Activated T-helper 17 cell treated with anti-CD3 and anti-CD28 coated beads, Interleukin-2, amount 50 U/mL, for 72 hours (primary cell): ENCODE data around the gene HAVCR1. TPM values are rescaled to one million over a fixed set of nuclear protein-coding genes. Genes with fewer than 3 reads are reported as not detected.

Experiments used
- ATAC-seq: fragments of 150-1000 bp; cut with Tn5 transposase; replicated peaks from 2 replicates; pipeline ENCODE4 v1.10.0; 2021; ENCODE audit warnings: mild to moderate bottlenecking, moderate library complexity
- H3K27ac Mint-ChIP-seq: one replicate; pipeline ENCODE4 v1.8.0; 2022; ENCODE audit warnings: mixed read lengths
- H3K27me3 Mint-ChIP-seq: one replicate; pipeline ENCODE4 v1.8.0; 2022; ENCODE audit warnings: mixed read lengths
- H3K36me3 Mint-ChIP-seq: one replicate; pipeline ENCODE4 v1.8.0; 2022; ENCODE audit warnings: low read depth, mild to moderate bottlenecking, mixed read lengths
- H3K4me1 Mint-ChIP-seq: one replicate; pipeline ENCODE4 v1.8.0; 2022; ENCODE audit warnings: mixed read lengths
- H3K4me3 Mint-ChIP-seq: one replicate; pipeline ENCODE4 v1.8.0; 2022; ENCODE audit warnings: mild to moderate bottlenecking, mixed read lengths
- H3K9me3 Mint-ChIP-seq: one replicate; pipeline ENCODE4 v1.8.0; 2022; ENCODE audit warnings: mixed read lengths
- total RNA-seq, 2 donors: library from RNA; stranded (reverse); gene quantifications; one replicate each; pipeline ENCODE4 v1.2.3, GENCODE V29; 2022

The HAVCR1 gene
- total RNA-seq: 1 to 10 TPM in 1 of 2 donors, not detected in 1; 1.5 TPM

DNA sequence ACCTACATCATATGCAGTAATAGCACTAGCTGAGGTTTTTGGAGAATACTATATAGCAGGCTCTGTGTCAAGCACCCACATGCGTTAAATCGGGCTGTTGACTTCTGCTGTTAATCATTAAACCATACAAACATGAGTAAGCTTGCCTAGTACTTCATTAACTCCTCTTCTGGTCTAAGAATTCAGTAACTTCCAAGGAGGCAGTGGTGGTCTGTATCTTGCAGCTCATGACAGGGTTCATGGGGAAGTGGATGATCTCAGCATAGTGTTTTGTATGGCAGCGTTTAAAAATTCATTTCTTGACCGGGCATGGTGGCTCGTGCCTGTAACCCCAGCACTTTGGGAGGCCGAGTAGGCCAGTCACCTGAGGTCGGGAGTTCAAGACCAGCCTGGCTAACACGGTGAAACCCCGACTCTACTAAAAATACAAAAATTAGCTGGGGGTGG is at the start of gene HAVCR1:
TSS of gene HAVCR1 (minus strand) at position 24 of the 447 bp plus-strand sequence. CDS start 1,173 bp downstream, outside the sequence.
- H3K27me3 Mint-ChIP-seq: no peaks in the 10 kb centered on the region
- no peak within 1 kb of the TSS for H3K27ac Mint-ChIP-seq
- H3K36me3 Mint-ChIP-seq: no peaks in the 10 kb centered on the region

GRCh38 chr5:157107508-157107907 is 48.6 kb upstream of the HAVCR1 start:
- Mint-ChIP-seq H3K4me1 (peaks cover 21% of the 10 kb centered on the region), H3K9me3 (no peaks in the 10 kb centered on the region), H3K4me3 (peak overlapping the region; percentile 96), H3K36me3 (peaks cover 55% of the 10 kb centered on the region), H3K27me3 (no peaks in the 10 kb centered on the region), H3K27ac (peak overlapping the region; percentile 94)
- ATAC-seq: no peak

More for the DNA sequence above, at the start of gene HAVCR1:
- no peak for ATAC-seq
- H3K4me1 Mint-ChIP-seq: no peaks in the 10 kb centered on the region
- no peaks in the 10 kb centered on the region for H3K9me3 Mint-ChIP-seq
- no peak within 1 kb of the TSS for H3K4me3 Mint-ChIP-seq

DNA sequence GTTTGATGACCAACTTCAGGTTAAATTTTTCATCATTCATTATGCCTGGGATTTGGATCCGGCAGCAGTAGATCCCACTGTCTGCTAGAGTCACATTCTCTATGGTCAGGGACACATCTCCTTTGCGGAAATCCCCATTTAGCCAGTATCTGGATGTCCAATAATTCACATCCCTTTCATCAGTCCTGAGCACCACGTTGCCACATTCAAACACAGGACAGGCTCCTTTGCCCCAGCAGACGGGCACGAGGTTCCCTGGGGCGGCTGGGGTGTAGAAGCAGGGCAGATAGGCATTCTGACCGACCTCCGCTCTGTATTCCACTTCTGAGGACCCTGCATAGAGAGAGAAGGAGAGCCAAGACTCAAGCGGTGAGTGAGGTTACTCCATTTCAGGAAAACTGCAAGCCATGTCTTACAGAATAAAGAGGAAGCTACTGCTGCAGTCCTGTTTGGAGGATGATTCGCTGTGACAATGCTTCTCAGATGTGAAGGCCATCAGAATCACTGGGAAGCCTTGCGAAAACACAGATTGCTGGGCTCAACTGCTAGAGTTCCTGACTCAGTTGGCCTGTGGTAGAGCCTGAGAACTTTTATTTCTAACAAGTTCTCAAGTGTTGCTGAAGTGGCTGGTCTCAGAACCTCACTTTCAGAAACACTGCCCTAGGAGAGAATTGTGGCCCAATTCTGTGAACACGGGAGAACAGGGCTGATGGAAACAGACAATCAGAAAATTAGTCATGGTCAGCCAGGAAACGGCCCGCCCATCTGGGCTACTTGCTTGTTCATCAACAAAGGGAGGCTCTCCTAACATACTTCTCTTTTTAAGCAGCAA is 47.9 kb upstream of the HAVCR1 start:
- ATAC-seq: peak; percentile 67
- Mint-ChIP-seq H3K36me3 (peaks cover 57% of the 10 kb centered on the region), H3K27ac (peak overlapping the region; percentile 94), H3K27me3 (no peaks in the 10 kb centered on the region), H3K4me3 (peak overlapping the region; percentile 96), H3K4me1 (peaks cover 21% of the 10 kb centered on the region), H3K9me3 (no peaks in the 10 kb centered on the region)

DNA sequence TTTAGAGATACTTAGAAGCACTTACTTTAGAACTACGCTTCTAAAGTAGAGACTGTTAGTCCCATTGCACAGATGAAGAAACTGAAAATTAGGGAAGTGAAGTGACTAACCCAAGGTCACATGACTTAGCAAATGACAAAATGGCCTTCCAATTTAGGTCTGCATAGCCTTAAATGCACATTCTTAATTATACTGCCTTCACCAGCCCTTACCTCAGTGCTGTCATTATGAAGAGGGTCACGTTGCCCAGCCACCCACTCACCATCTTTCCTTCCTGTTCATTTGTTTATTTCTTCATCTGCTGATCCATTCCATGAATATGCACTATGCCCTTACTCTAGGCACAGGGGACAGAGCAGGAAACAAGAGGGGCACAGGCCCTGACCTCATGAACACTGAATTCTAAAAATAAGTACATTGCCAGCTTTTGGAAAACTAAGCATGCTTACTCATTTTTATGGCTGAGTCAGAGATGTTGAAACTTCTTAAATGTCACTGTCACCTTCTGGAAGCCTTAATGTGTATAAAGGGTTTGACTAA is 41.3 kb upstream of the HAVCR1 start:
- peaks cover 45% of the 10 kb centered on the region for H3K36me3 Mint-ChIP-seq
- H3K27me3 Mint-ChIP-seq: no peaks in the 10 kb centered on the region
- H3K4me1 Mint-ChIP-seq: peaks cover 9% of the 10 kb centered on the region
- no peaks in the 10 kb centered on the region for H3K9me3 Mint-ChIP-seq
- peak overlapping the region; percentile 78 for H3K27ac Mint-ChIP-seq
- H3K4me3 Mint-ChIP-seq: peak overlapping the region; percentile 48
- ATAC-seq: peak; percentile 94

- Mint-ChIP-seq H3K27ac (no peak overlapping the region), H3K36me3 (peaks cover 58% of the 10 kb centered on the region), H3K9me3 (no peaks in the 10 kb centered on the region), H3K27me3 (no peaks in the 10 kb centered on the region), H3K4me3 (no peak overlapping the region), H3K4me1 (no peaks in the 10 kb centered on the region)
- ATAC-seq: no peak
Observed at GRCh38 chr5:157088342-157088990, 29.6 kb upstream of the HAVCR1 start.

GRCh38 chr5:157086751-157087359 is 27.9 kb upstream of the HAVCR1 start:
- Mint-ChIP-seq H3K27me3 (no peaks in the 10 kb centered on the region), H3K4me3 (no peak overlapping the region), H3K4me1 (no peaks in the 10 kb centered on the region), H3K36me3 (peaks cover 57% of the 10 kb centered on the region), H3K9me3 (no peaks in the 10 kb centered on the region), H3K27ac (no peak overlapping the region)
- ATAC-seq: no peak

DNA sequence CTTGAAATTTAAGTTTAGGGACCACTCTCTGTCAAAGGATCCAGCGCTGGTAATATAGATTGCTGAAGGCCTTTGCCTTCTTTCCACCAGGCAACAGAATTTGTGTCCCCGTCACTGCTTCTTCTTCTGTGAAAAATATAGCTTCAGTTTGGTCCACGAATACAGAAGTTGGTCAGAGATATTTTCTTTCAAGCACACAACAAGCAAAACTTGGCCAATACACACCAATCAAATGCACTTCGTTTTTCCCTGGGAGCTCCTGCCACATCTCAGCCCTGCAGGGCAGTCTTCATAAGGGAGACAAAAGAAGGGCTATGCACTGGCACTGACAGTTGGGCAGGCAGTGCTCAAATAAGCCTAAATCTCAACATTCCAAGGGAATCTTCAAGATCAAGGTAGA is 27.0 kb upstream of the HAVCR1 start:
- no peak for ATAC-seq
- no peak overlapping the region for H3K4me3 Mint-ChIP-seq
- H3K4me1 Mint-ChIP-seq: no peaks in the 10 kb centered on the region
- H3K36me3 Mint-ChIP-seq: peaks cover 48% of the 10 kb centered on the region
- no peaks in the 10 kb centered on the region for H3K27me3 Mint-ChIP-seq
- H3K9me3 Mint-ChIP-seq: no peaks in the 10 kb centered on the region
- H3K27ac Mint-ChIP-seq: no peak overlapping the region

- Mint-ChIP-seq H3K27ac (no peak overlapping the region), H3K4me3 (no peak overlapping the region), H3K36me3 (no peaks in the 10 kb centered on the region), H3K4me1 (peaks cover 5% of the 10 kb centered on the region), H3K27me3 (no peaks in the 10 kb centered on the region), H3K9me3 (no peaks in the 10 kb centered on the region)
- no peak for ATAC-seq
Observed at GRCh38 chr5:157080286-157080685, 21.4 kb upstream of the HAVCR1 start.

GRCh38 chr5:157076558-157076957 is 17.6 kb upstream of the HAVCR1 start:
- Mint-ChIP-seq H3K9me3 (no peaks in the 10 kb centered on the region), H3K27me3 (no peaks in the 10 kb centered on the region), H3K36me3 (no peaks in the 10 kb centered on the region), H3K4me3 (no peak overlapping the region), H3K27ac (no peak overlapping the region), H3K4me1 (peaks cover 9% of the 10 kb centered on the region)
- peak; percentile 69 for ATAC-seq

DNA sequence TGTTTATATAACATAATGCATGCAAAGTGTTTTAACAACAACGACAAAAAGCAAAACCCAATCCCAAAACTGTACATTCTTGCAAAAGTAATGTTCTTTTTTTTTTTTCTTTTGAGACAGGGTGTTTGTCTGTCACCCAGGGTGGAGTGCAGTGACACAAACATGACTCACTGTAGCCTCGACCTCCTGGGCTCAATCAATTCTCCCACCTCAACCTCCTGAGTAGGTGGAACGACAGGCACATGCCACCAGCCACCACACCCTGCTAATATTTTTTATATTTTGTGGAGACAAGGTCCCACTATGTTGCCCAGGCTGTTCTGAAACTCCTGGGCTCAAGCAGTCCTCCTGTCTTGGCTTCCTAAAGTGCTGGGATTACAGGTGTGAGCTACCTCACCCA is 13.6 kb upstream of the HAVCR1 start:
- Mint-ChIP-seq H3K27ac (no peak overlapping the region), H3K4me3 (no peak overlapping the region), H3K9me3 (no peaks in the 10 kb centered on the region), H3K4me1 (peaks cover 9% of the 10 kb centered on the region), H3K27me3 (no peaks in the 10 kb centered on the region), H3K36me3 (no peaks in the 10 kb centered on the region)
- ATAC-seq: peak; percentile 47

DNA sequence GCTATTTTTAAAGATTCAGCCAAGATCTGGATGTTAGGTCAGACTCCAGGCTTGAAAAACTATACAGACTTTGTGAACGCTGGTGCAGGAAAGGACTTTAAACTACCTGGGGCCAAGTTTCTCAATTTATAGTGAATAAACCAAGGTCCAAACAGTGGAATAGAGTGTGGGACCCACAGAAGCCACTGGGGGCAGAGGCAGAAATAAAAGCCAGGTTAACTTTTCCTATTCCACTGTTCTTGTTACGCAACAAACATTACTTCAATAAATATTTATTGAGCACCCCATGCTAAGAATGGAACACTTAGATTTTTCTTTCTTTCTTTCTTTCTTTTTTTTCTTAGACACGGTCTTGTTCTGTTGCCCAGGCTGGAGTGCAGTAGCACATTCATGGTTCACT is 11.0 kb upstream of the HAVCR1 start:
- no peak overlapping the region for H3K4me3 Mint-ChIP-seq
- H3K27ac Mint-ChIP-seq: no peak overlapping the region
- ATAC-seq: no peak
- no peaks in the 10 kb centered on the region for H3K36me3 Mint-ChIP-seq
- peaks cover under 1% of the 10 kb centered on the region for H3K4me1 Mint-ChIP-seq
- no peaks in the 10 kb centered on the region for H3K27me3 Mint-ChIP-seq
- no peaks in the 10 kb centered on the region for H3K9me3 Mint-ChIP-seq

- H3K27me3 Mint-ChIP-seq: no peaks in the 10 kb centered on the region
- H3K4me1 Mint-ChIP-seq: no peaks in the 10 kb centered on the region
- no peak overlapping the region for H3K27ac Mint-ChIP-seq
- no peak for ATAC-seq
- H3K36me3 Mint-ChIP-seq: no peaks in the 10 kb centered on the region
- no peaks in the 10 kb centered on the region for H3K9me3 Mint-ChIP-seq
- no peak overlapping the region for H3K4me3 Mint-ChIP-seq
Observed at GRCh38 chr5:157068785-157069184, 9.9 kb upstream of the HAVCR1 start.

DNA sequence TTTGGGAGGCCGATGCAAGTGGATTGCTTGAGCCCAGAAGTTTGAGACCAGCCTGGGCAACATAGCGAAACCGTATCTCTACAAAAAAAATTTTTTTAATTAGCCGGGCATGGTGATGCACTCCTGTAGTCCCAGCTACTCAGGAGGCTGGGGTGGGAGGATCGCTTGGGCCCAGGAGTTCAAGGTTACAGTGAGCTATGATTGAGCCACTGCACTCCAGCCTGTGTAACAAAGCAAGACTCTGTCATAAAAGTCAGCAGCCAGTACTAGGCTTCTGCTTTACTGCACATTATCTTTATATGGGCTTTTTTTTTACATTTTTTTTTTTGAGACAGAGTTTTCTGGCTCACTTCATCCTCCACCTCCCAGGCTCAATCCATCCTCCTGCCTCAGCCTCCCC is 9.4 kb upstream of the HAVCR1 start:
- Mint-ChIP-seq H3K27me3 (no peaks in the 10 kb centered on the region), H3K4me3 (no peak overlapping the region), H3K4me1 (no peaks in the 10 kb centered on the region), H3K36me3 (no peaks in the 10 kb centered on the region), H3K27ac (no peak overlapping the region), H3K9me3 (no peaks in the 10 kb centered on the region)
- ATAC-seq: no peak

GRCh38 chr5:157067005-157067404 is 8.1 kb upstream of the HAVCR1 start:
- Mint-ChIP-seq H3K27ac (no peak overlapping the region), H3K27me3 (no peaks in the 10 kb centered on the region), H3K4me3 (no peak overlapping the region), H3K4me1 (no peaks in the 10 kb centered on the region), H3K9me3 (no peaks in the 10 kb centered on the region), H3K36me3 (no peaks in the 10 kb centered on the region)
- ATAC-seq: no peak
